ENCODE data around the gene FBXO44. TPM values are rescaled to one million over a fixed set of nuclear protein-coding genes. Genes with fewer than 3 reads are reported as not detected.
"Not testable (repeated sequence)": the region's sequence is repeated elsewhere in the genome, so short reads cannot be mapped to it uniquely, and the experiment has no call there.

Gene FBXO44
- polyA plus RNA-seq, 5 donors: 10.4 to 20.3 (median 15.8) TPM

DNA sequence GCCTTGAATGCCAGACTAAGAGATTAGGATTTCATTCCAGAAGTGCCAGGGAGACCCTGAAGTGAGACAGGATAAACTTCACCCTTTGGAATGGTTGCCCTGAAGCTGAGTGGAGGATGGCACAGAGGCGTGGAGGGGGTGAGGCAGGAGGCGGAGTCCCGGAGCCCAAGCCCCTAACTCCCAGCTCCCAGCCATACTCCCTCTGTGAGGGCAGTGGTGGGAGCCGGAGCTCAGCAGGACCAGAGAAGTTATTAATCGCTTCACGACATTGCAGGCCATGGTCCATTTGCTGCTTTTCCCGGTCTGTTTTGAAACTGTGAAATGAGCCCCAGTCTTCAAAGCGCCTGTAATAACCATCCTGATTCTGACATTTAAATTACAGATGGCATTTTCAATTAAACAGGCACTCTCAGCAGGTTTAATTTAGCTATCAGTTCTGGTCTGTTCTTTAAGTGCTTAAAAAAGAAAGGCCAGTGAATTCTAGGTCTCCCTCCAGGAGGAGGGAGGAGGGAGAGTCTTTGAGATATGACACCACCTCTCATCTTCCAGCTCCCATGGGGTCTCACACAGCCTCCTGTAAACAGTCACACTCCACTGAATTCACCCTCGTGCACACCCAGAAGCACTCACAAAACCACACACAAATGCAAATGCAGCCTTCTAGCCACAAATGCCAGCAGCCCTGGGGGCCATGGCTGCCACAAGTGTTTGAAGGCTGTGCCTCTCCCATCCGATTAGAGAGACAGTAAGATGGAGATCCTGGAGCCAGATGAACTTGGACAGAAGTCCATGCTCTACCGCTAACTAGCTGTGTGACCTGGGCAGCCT lies 20.1 kb upstream of the FBXO44 start:
- DNase-seq: no peak

DNA sequence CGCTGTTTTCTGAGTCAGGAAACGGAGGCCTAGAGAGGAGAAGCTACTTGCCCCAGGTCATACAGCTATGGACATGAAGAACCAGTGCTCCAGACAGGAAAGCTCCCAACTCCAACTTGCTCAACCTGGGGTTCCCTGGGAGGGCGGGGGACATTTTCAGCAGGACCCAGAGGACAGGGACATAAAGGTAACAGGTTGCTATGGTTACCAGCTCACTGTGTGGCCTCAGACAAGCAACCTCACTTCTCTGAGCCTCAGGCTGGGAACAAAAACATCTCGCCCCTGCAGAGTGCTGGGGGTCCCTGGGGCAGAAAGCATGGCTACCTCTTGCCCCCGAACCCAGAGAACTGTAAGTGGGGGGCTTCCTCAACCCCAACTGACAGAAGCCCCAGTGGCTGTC lies 16.6 kb upstream of the FBXO44 start:
- DNase-seq: no peak

DNA sequence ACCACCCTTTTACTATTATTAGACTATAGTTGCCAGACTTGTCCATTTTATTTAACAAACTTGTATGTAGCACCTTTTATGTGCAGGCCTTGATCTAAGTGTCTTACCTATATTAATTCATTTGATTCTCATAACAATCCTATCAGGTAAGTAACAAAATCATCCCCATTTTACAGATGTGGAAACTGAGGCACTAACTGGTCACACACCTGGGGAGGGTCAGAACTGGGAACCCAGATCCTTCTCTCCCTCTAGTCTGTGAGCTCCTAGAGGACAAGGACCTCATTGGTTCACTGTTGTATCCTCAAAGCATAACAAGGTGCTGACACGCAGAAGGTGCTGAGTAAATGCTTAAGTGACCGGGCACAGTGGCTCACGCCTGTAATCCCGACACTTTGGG lies 15.3 kb upstream of the FBXO44 start:
- DNase-seq: no peak

DNA sequence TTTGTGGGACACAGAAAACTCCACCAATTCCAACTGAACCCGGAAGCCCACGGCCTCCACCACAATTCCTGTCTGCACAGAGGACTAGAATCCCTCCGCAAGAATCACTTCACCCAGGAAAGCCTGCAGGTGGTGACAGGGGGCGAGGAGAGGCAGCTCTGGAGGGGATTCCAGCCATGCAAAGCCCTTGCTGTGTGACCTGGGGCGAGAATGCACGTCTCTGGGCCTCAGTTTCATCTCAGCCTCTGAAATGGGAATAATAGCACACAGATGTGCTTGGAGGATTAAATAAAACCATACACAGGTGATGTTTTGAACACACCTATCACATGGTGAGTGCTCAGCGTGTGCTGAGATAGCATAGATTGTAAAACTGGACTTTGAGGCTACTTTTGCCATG lies 14.6 kb upstream of the FBXO44 start:
- DNase-seq: no peak

DNA sequence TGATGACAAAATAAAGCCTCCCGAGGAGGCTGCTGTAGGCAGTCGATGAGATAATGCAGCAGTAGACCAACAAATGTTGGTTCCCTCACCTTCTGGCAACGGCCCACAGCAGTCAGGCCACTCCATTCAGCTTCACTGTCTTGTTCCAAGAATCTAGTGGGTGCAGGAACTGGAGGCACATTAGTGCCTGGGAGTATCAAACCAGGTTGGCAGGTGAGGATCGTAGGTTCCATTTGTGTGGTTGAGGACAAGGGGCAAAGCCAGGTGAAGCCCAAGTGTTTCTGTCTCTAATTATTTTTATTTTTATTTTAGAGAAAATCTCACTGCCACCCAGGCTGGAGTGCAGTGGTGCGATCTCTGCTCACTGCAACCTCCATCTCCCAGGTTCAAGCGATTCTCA lies 13.7 kb upstream of the FBXO44 start:
- DNase-seq: no peak

DNA sequence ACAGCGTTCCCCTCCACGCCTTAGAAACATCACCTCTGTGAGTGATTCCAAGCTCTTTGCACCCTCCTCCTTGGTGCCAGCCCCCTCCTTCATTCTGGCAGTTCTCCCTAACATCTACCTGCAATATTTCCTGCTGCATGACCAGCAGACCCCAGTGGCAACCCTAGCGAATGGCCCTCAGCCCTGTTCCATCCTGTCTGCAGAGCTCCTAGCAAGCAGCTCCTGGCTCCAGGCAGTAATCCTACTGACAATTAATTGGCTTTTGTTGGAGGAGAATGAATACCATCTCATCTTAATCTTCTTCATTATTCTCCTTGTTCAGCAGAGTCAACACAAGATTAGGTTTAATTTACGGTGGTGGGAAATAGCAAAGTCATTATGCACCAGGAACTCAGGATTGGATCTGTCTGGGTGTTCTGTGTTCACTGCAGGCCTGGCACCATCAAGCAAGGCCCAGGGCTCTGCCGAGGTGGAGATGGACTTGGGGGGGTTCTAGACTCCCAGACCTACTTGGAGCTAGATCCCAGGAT lies 12.8 kb upstream of the FBXO44 start:
- no peak for DNase-seq

DNA sequence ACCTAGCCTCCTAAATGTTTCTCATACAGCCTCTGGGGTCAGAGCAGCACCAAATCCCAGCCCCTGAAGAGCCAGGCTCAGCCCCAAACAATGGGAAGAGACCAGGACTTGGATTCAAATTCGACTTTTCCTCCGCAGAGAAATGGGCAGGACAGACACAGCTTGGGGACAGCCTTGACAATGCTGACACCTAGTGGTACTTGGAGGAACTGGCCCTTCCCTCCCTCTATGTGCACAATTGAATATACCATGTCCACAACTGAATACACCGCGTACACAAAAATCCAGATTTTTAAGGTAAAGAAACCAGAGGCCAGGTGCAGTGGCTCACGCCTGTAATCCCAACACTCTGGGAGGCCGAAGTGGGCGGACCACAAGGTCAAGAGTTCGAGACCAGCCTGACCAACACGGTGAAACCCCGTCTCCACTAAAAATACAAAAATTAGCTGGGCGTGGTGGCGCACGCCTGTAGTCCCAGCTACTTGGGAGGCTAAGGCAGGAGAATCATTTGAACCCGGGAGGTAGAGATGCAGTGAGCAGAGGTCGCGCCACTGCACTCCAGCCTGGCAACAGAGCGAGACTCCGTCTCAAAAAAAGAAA lies 12.2 kb upstream of the FBXO44 start:
- not testable (repeated sequence) for DNase-seq

DNA sequence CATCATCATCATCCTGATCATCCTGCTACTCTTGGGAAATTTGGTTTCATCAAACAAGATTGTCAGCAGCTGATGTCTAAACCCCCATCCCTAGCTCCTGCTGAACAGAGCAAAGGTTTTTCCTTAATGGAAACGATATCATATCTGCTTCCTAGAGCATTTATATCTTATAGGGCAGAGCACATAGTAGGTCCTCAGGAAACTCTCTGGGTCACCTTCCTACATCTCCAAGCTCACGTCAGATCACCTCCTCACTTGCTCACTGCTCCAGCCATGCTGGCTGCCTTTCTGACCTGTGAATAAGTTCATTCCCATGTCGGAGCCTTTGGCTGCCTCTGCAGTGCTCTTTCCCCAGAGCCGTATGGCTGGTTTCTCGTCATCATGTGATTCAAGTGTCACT lies 10.9 kb upstream of the FBXO44 start:
- DNase-seq: no peak

DNA sequence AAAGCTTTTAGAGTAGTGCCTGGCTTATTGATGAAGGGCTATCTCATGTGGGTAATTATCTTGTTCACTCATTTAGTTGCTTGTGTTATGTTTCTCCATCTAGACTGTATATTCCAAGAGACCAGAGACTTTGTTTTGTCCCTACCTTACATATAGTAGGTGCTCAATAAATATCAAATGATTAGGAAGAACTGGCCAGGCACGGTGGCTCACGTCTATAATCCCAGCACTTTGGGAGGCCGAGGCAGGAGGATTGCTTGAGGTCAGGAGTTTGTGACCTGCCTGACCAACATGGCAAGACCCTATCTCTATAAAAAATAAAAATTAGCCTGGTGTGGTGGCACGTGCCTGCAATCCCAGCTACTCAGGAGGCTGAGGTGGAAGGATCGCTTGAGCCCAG lies 9.4 kb upstream of the FBXO44 start:
- no peak for DNase-seq

DNA sequence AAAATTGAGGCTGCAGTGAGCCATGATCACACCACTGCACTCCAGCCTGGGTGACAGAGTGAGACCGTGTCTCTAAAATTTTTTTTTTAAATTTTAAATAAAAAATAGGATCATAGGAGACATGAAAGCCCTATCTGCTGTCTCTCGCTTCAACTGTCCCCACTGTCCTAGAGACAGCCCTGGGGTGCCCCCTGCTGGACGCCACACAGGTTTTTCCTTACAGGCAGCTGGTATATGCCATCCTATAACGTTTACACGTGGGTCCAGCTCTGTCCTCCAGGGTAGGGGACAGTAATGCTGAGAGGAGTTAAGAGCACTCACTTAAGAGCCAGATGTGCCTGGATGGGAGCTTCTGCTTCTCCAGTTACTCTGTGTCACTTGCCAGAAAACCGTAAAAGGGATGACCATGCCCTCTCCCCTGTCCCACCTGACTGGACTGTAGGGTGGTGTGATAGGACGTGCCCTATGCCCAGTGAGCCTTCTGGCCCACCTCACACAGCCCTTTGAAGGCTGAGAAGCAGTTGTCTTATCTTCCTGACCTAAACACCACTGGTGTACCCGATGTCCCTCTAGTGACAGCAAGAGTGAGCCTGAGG lies 8.9 kb upstream of the FBXO44 start:
- peak in 1 of 2 donors; percentile 32 for DNase-seq

DNA sequence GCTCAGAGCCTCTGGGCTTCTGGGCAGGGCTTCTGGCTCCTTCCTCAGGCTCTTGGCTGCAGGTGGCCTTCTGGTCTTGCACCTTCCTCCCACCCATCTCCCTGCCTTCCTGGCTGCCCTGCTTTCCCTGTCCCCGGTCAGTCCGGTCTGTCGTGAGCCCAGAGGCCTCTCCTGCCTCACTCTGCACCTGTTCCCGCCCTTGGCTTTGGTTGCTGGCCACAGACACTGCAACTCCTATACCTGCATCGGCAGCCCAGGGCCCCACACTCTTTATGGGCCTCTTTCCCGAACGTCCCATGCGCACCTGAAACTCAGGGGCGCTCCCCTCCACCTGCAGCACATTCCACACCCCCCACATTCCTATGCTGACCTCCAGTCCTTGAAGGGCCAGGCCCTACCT lies 8.4 kb upstream of the FBXO44 start:
- no peak for DNase-seq

DNA sequence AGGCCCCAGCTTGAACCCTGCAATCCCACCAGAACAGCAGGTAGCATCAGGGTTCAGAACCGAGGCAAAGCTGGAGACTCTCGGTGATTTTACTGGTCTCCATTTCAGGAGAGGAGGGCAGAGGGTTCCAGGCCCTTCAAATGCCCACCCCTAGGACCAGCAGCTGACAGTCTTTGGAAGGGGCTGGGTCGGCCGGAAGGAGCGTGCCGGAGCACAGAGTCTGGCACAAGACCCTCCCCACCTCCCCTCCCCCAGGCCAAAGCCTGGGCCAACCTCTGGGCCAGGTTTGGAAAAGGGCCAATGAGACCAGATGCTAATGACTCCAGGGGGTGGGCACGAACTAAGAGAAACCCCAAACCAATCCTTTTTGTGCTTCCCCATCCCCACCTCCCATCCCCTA lies 7.3 kb upstream of the FBXO44 start:
- no peak for DNase-seq

DNA sequence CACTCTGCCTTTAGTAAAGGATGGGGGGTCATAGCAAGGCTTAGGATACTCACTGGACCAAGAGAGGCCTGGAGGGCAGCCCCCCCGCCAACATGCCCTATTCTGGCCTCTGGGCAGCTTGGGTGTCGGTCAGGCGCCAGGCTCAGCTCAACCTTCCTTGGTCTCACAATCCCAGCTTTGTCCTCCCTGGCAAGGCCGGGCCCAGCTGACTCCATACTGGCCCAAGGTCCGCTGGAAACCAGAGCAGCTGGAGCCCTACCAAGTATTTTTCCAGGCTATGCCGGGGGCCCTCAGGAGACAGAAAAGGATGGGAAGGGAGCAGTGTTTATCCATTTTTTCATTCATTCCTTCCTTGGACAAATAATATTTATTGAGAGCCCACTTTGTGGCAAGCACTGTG lies 6.6 kb upstream of the FBXO44 start:
- DNase-seq: no peak

DNA sequence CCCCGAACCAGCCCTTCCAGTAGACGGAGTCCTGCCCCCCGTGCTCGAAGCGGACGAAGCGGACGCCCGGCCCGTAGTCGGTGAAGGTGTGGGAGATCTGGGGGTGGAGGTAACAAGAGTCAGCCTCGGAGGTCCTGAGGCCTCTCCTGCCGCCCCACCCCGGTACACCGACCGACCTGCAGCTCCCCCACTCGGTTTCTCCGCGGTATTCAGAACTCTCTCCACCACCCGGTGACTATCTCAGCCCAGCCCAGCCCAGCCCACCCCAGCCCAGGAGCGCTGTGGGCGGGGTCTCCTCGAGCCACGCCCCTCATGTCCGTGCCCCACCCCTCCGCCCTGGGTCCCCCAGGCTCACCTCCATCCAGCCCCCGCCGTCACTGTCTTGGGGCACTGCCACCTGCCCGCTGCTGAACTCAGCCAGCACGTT lies 5.9 kb upstream of the FBXO44 start:
- DNase-seq: no peak

DNA sequence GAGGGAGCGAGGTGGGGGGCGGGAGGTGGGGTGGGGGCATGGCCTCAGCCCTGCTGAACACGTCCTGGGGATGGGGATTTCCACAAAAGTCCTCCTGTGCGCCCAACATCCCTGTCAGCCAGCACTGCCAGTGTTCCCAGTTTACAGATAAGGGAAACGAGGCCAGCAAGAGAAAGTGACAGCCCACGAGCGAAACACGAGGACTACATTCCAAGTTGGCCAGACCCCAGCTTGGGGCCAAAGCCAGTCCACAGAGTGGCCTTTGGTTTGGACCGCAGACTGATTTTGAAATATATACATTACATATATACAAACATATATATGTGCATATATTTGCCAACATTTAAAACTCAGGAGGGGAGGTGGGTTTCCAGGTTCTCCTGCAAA lies 5.4 kb upstream of the FBXO44 start:
- no peak for DNase-seq

DNA sequence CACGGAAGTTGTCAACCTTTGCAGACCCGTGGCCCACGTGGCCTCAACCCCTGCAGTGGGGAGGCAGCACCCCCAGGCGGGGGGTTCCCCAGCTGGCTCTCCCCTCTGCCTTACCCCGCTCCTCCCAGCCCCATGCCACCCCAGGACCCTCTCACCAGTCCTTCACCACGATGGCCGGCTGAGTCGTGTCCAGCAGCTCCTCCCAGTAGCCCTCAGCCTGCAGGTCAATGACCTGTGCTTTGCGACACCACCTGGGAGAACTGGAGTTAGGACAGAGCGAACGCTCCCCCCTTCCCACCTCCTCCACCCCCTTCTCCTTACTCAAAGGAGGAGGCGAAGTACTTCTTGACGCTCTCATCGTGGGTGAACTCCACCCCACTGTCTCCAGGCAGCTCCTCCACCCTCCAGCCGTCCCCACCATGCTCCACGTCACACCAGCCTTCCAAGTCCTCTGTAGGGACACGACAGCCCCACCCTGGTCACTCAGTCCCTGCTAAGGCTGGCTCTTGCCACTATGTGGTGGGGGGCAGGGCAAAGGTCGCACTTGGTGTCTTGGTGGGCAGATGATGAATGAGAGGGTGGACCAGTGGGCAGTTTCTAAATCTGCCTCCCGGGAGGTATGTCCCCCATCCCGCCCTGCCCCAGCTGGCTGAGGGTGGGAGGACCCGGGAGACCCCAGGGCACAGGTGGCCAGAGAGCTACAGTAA lies 4.9 kb upstream of the FBXO44 start:
- DNase-seq: no peak

DNA sequence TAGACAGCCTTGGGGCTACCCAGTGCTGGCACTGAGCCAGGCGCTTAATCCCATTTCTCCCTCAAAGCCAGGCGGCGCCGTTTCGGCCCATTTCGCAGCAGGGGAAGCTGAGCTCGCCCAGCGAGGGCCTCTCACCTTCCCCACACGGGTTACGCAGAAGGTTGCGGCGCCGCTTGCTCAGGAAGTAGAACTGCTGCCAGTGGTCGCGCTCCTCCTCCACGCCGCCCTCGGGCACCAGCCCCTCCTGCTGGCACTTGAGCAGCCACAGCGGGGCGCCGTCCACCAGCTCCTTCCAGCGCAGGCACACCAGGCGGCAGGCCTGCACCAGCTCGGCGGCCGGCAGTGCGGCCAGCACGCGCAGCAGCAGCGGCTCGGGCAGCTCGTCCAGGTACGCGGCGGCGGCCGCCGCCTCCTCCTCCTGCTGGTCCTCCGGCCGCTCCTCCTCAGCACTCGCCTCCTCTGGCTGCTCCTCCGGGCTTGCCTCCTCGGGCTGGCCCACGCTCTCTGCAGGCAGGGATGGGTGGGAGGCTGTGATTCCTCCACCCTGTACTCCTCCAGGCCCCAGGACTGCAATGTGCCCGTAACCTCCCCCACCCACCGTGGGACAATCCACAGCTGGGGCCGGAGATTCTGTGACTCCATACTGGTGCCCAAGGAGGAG lies 4.2 kb upstream of the FBXO44 start:
- peak in 1 of 2 donors; percentile 29 for DNase-seq

DNA sequence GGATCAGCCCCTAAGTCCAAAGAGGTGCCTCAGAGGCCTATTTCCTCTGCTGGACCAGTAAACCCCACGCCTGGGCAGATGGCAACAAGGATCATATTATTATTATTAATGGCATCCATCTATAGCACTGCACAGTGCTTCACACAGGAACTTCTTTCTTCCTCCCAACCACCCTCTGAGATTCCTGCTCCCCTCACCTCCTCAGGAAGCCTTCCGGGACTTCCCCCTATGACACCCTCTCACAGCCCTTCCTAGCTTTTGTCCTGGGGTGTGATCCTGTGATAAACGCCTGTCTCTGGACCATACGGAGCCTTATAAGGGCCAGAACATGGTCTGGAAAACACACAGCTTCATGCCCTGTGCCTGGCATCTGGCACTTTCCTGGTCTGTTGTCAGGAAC lies 3.7 kb upstream of the FBXO44 start:
- no peak for DNase-seq

DNA sequence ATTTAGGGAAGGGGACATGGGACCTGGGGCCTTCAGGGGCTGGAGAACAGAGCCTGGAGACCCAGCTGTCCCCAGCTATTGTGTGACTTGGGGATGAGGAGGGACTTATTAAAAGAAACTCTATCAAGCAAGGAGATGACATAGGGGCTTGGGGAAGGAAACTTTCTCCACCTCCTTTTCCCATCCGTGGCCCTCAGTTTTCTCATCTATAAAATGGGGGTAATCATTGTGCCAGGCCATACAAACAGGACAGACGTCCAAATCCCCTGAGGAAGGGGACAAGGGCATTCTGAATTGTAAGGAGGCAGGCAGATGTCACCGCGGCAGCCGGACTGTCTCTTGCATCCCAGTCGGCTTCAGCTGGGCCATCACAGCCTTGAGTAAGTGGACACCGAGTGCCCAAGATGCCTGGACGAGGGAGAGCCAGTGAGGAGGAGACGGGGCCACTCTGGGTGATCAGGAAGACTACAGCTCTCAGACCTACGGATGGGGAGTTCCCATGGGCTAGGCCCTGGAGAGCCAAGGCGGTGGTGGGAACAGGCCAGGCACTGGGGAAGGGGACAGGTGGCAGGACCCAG lies 2.4 kb upstream of the FBXO44 start:
- DNase-seq: no peak

DNA sequence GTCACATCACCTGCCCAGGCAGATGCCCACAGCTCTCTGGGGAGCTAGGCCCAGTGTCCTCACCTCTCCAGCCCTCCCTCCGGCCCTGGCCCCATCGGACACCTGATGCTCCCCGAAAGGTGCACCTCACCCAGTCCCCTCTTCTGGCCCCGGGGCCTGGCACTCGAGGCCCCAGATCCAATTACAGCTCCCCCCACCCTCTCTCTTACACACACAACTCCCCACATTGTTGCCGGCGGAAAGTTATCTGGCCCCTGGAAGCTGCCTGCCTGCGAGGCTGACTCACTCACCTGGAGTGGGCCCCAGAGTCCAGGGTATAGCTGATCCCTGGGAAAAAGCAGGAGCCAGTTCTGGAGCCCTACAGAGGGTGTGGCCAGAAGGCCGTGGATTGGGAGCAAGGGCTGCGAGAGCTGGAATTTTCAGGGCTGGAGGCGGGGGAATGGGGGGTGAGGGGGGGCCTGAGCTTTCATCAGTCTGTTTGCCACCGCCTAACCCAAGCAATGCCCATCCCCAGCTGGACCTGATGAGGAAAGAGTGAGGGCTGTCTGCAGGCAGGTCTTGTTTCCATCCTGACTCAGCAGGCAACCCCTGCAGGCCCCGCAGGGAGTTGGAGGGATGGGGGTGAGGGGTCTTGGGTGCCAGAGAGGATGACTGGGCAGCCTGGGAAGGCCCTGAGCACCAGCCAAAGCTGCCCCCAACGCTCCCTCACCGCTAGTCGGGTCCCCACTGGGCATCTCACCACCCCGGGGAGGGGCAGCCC lies 1.4 kb upstream of the FBXO44 start:
- DNase-seq: no peak

DNA sequence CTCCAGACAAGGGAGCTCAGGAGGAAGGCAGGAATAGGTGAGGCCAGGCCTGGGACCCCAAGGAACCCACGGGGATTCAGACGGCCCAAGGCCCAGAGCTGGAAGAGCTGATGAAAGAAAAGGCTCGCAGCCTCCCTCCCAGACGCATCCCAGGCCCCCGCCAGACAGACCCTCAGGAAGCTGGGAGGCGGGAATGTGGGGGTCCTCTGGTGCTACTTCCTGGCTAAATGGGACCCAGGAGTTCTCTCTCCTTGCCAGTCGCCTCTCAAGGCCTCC lies 878 bp upstream of the FBXO44 start:
- DNase-seq: no peak
